Spleen (tissue), 11 donors: ENCODE data around the gene INO80D. TPM values are rescaled to one million over a fixed set of nuclear protein-coding genes. Genes with fewer than 3 reads are reported as not detected.
A peak's percentile ranks its signal among the peaks of the same experiment; 100 is the strongest.

Source experiments
- DNase-seq: peaks from one replicate; pipeline ENCODE4 v3.0.0-alpha.2; 2020
- H3K27ac ChIP-seq, 8 donors: fragments of 200-600 bp; sonication (generic) in 7 of 8; 1 replicate in 4 of 8; 2 replicates in 4 of 8; pipeline versions ENCODE4 v1.5.0 to v1.8.0; 2016 to 2021; ENCODE audit warnings: inconsistent platforms in 4 of 8, mild to moderate bottlenecking in 4 of 8, moderate library complexity in 1 of 8
- H3K27me3 ChIP-seq, 7 donors: fragments of 200-600 bp; sonication (generic) in 6 of 7; replicated peaks in 1 of 7; 1 replicate in 4 of 7; 2 replicates in 3 of 7; pipeline versions ENCODE4 v1.5.0 to v1.8.0; 2016 to 2021; ENCODE audit warnings: inconsistent platforms in 3 of 7, mild to moderate bottlenecking in 1 of 7
- H3K36me3 ChIP-seq, 6 donors: fragments of 200-600 bp; sonication (generic) in 5 of 6; 1 replicate in 4 of 6; 2 replicates in 2 of 6; pipeline versions ENCODE4 v1.5.0 to v1.8.0; 2016 to 2021; ENCODE audit warnings: inconsistent platforms in 2 of 6
- H3K4me1 ChIP-seq, 6 donors: fragments of 200-600 bp; sonication (generic) in 5 of 6; 1 replicate in 3 of 6; 2 replicates in 3 of 6; pipeline versions ENCODE4 v1.5.0 to v1.8.0; 2016 to 2021; ENCODE audit warnings: inconsistent platforms in 3 of 6
- H3K4me3 ChIP-seq, 8 donors: fragments of 200-600 bp; sonication (generic) in 7 of 8; 1 replicate in 4 of 8; 2 replicates in 4 of 8; pipeline versions ENCODE4 v1.5.0 to v1.8.0; 2016 to 2021; ENCODE audit warnings: inconsistent platforms in 4 of 8, mild to moderate bottlenecking in 4 of 8, moderate library complexity in 2 of 8
- H3K9me3 ChIP-seq, 8 donors: fragments of 200-600 bp; sonication (generic) in 7 of 8; 1 replicate in 4 of 8; 2 replicates in 4 of 8; pipeline versions ENCODE4 v1.5.0 to v1.8.0; 2016 to 2021; ENCODE audit warnings: inconsistent platforms in 4 of 8
- CTCF ChIP-seq, 11 experiments: fragments of 200-600 bp in 7 of 11; fragments of 450-650 bp in 4 of 11; sonication (generic) in 4 of 11; IDR thresholded peaks in 8 of 11; conservative IDR thresholded peaks in 3 of 11; 1 replicate in 7 of 11; 2 replicates in 4 of 11; pipeline versions ENCODE4 v1.4.0 to v1.8.0; 2016 to 2021; ENCODE audit warnings: antibody characterized with exemption in 11 of 11, inconsistent platforms in 4 of 11, mild to moderate bottlenecking in 1 of 11
- POLR2A ChIP-seq, 3 donors: fragments of 450-650 bp; IDR thresholded peaks; one replicate each; pipeline ENCODE4 v1.5.1; 2017; ENCODE audit warnings: antibody characterized with exemption in 3 of 3, mild to moderate bottlenecking in 1 of 3
- POLR2AphosphoS5 ChIP-seq, 3 donors: sonication (generic); formaldehyde crosslinking; IDR thresholded peaks; one replicate each; pipeline ENCODE4 v1.5.1; 2017; ENCODE audit warnings: antibody characterized with exemption in 3 of 3
- WGBS, 5 donors: extraction: QIAGEN DNeasy Blood & Tissue Kit in 3 of 5; methylation state at CpG; one replicate each; pipeline versions ENCODE4 v1.1.5 to v1.1.7; 2013 to 2018; 5-methylcytosine and 5-hydroxymethylcytosine counted together
- intact Hi-C: fragments of 100-400 bp; cut with DNase I; formaldehyde crosslinking; loops from one replicate; pipeline ENCODE4 v1.15.0; 2023; ENCODE audit warnings: low total_unique reads
- polyA plus RNA-seq, 3 donors: library from polyadenylated mRNA; stranded (reverse); fragments of 200-250 nt; gene quantifications; one replicate each; pipeline ENCODE4 v1.2.1, GENCODE V29; 2013
- total RNA-seq, 7 donors: library from RNA; depleted of rRNA in 3 of 7; stranded (reverse); fragments of >200 nt in 3 of 7; fragmentation: NEBNext Ultra II Directional in 4 of 7; extraction: Animal tissue kit (Norgen Biotek cat#: 25700) in 4 of 7; gene quantifications; one replicate each; pipeline versions ENCODE4 v1.1.0 to v1.2.1, GENCODE V29; 2016 to 2021
- donor health status: healthy with polysubstance abuse.
- donor health status: DM: no; HTN: no; CAD: no; lungs with moderate emphysema.
- donor health status: DM: no; HTN: no; CAD: no.
- donor health status: Bipolar disorder and iron deficiency.
- donor health status: healthy.
- donor health status: DM: no; HTN: no; CAD: no.
- donor health status: DM: yes; HTN: yes; CAD: no.

The INO80D gene
- total and polyA plus RNA-seq, 10 donors = 1.6 to 39.8 (median 29.1) TPM

GRCh38 chr2:206071807-206072206, 14.2 kb downstream of the INO80D start:
- Histone ChIP-seq H3K4me1 (peaks cover 0 to 39% (median 20%) of the 10 kb centered on the region in 6 donors), H3K27ac (peak overlapping the region in 2 of 8 donors; percentile 7 to 26), H3K27me3 (no peaks in the 10 kb centered on the region), H3K4me3 (no peak overlapping the region), H3K36me3 (peaks cover 0 to 22% (median 0%) of the 10 kb centered on the region in 6 donors), H3K9me3 (no peaks in the 10 kb centered on the region)
- WGBS, 5 donors = 56 to 88% (median 76%) methylated on average over 1 of the region's 1 CpG
- TF ChIP-seq CTCF (IDR thresholded peaks at IDR 0.05 in 8 of 11, conservative IDR thresholded peaks at IDR 0.05 in 3 of 11) = no peak
- TF ChIP-seq POLR2AphosphoS5 (IDR thresholded peaks at IDR 0.05) = no peak
- TF ChIP-seq POLR2A (IDR thresholded peaks at IDR 0.05) = no peak
- DNase-seq = no peak
- intact Hi-C loops = no loop called here

- WGBS, 5 donors = 79 to 91% (median 89%) methylated on average over 2 of the region's 2 CpGs
- peaks cover 0 to 41% (median 24%) of the 10 kb centered on the region in 6 donors for H3K4me1 ChIP-seq
- no peak overlapping the region for H3K4me3 ChIP-seq
- intact Hi-C loops = no loop called here
- DNase-seq = no peak
- no peaks in the 10 kb centered on the region for H3K27me3 ChIP-seq
- no peak for TF ChIP-seq CTCF (IDR thresholded peaks at IDR 0.05 in 8 of 11, conservative IDR thresholded peaks at IDR 0.05 in 3 of 11)
- no peak for TF ChIP-seq POLR2AphosphoS5 (IDR thresholded peaks at IDR 0.05)
- no peak for TF ChIP-seq POLR2A (IDR thresholded peaks at IDR 0.05)
- peaks cover 0 to 6% (median 0%) of the 10 kb centered on the region in 8 donors for H3K9me3 ChIP-seq
- no peak overlapping the region for H3K27ac ChIP-seq
- H3K36me3 ChIP-seq = peaks cover 0 to 25% (median 0%) of the 10 kb centered on the region in 6 donors
Measured at GRCh38 chr2:206069417-206069816, 16.6 kb downstream of the INO80D start.

GRCh38 chr2:206068207-206068606, 17.8 kb downstream of the INO80D start:
- WGBS, 5 donors = 96 to 100% (median 100%) methylated on average over 1 of the region's 1 CpG
- no peak overlapping the region for H3K4me3 ChIP-seq
- TF ChIP-seq POLR2AphosphoS5 (IDR thresholded peaks at IDR 0.05) = no peak
- no peak for TF ChIP-seq POLR2A (IDR thresholded peaks at IDR 0.05)
- no peak for TF ChIP-seq CTCF (IDR thresholded peaks at IDR 0.05 in 8 of 11, conservative IDR thresholded peaks at IDR 0.05 in 3 of 11)
- H3K27me3 ChIP-seq = no peaks in the 10 kb centered on the region
- no peak for DNase-seq
- intact Hi-C loops = no loop called here
- peaks cover 0 to 6% (median 0%) of the 10 kb centered on the region in 8 donors for H3K9me3 ChIP-seq
- H3K4me1 ChIP-seq = peaks cover 0 to 38% (median 18%) of the 10 kb centered on the region in 6 donors
- H3K27ac ChIP-seq = no peak overlapping the region
- H3K36me3 ChIP-seq = peaks cover 0 to 19% (median 2%) of the 10 kb centered on the region in 6 donors

GRCh38 chr2:206064077-206064476, 21.9 kb downstream of the INO80D start:
- TF ChIP-seq POLR2AphosphoS5 (IDR thresholded peaks at IDR 0.05) = no peak
- no peak for TF ChIP-seq CTCF (IDR thresholded peaks at IDR 0.05 in 8 of 11, conservative IDR thresholded peaks at IDR 0.05 in 3 of 11)
- TF ChIP-seq POLR2A (IDR thresholded peaks at IDR 0.05) = no peak
- H3K4me1 ChIP-seq = peaks cover 0 to 22% (median 3%) of the 10 kb centered on the region in 6 donors
- intact Hi-C loops = no loop called here
- no peaks in the 10 kb centered on the region for H3K27me3 ChIP-seq
- H3K4me3 ChIP-seq = no peak overlapping the region
- peaks cover 0 to 54% (median 29%) of the 10 kb centered on the region in 6 donors for H3K36me3 ChIP-seq
- H3K9me3 ChIP-seq = peaks cover 0 to 6% (median 0%) of the 10 kb centered on the region in 8 donors
- no peak for DNase-seq
- 53 to 86% (median 72%) methylated on average over 2 of the region's 2 CpGs for WGBS, 5 donors
- H3K27ac ChIP-seq = no peak overlapping the region
